Stimulated activated naive CD8-positive, alpha-beta T cell treated with anti-CD3 and anti-CD28 coated beads, Interleukin-15, amount 100 ng/mL, for 72 hours (primary cell): ENCODE results near the gene UNK.
A peak's percentile ranks its signal among the peaks of the same experiment; 100 is the strongest.

ENCODE experiments used
- ATAC-seq: fragments of 150-1000 bp; cut with Tn5 transposase; 2 replicates; pipeline ENCODE4 v1.10.0; 2021; ENCODE audit warnings: mild to moderate bottlenecking, moderate library complexity
- DNase-seq, 2 donors: peaks; one replicate each; pipeline ENCODE4 v3.0.0; 2021 to 2022
- H3K27ac Mint-ChIP-seq, 2 donors: one replicate each; pipeline ENCODE4 v1.8.0; 2022; ENCODE audit warnings: mild to moderate bottlenecking in 2 of 2, mixed read lengths in 2 of 2, moderate library complexity in 2 of 2
- H3K27me3 Mint-ChIP-seq: one replicate; pipeline ENCODE4 v1.8.0; 2022; ENCODE audit warnings: mixed read lengths
- H3K4me1 Mint-ChIP-seq: one replicate; pipeline ENCODE4 v1.8.0; 2022; ENCODE audit warnings: mild to moderate bottlenecking, mixed read lengths
- H3K4me3 Mint-ChIP-seq, 2 donors: one replicate each; pipeline ENCODE4 v1.8.0; 2022; ENCODE audit warnings: mild to moderate bottlenecking in 2 of 2, mixed read lengths in 2 of 2, moderate library complexity in 1 of 2
- H3K9me3 Mint-ChIP-seq, 2 donors: one replicate each; pipeline ENCODE4 v1.8.0; 2022; ENCODE audit warnings: mixed read lengths in 2 of 2

The UNK gene

DNA sequence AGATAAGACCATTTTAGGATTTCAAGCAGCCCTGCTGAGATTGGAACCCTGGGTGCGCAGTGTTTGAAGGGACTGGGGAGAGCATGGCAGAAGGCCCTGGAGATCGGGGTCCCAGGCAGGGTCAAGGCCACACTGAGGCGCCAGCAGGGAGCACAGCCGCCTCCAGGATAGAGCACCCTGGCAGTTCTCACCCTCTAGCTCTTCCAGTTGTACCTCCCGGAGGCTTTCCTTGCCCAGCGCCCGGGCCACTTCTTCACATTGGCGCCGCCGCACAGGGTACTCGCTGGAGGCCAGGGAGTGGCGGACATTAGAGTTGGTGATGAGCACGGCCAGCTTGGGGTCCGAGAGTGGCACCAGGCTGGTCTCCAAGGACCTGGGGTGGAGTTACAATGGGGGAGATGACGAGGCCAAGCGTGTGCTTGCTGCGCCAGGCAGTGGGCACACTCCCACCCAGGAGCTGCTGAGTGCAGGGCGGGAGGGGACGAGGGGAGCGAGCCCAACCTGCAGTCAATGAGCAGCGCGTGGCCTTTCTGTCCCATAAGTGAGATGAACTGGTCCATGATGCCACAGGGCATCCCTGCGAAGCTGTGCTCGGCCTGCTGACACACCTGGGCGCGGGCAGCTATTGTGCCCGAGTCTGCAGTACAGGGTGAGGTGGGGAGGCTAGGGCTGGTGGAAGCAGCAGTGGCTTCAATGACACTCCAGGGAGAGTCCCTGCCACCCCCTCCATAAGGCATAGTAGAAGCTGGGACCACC, 21.9 kb upstream of the UNK start:
- DNase-seq, result no peak
- Mint-ChIP-seq H3K4me1 (peaks cover 30% of the 10 kb centered on the region), H3K27ac (peak overlapping the region in 1 of 2 donors; percentile 84), H3K9me3 (no peaks in the 10 kb centered on the region), H3K27me3 (no peaks in the 10 kb centered on the region), H3K4me3 (peak overlapping the region; percentile 35 to 59)
- ATAC-seq, result no peak

DNA sequence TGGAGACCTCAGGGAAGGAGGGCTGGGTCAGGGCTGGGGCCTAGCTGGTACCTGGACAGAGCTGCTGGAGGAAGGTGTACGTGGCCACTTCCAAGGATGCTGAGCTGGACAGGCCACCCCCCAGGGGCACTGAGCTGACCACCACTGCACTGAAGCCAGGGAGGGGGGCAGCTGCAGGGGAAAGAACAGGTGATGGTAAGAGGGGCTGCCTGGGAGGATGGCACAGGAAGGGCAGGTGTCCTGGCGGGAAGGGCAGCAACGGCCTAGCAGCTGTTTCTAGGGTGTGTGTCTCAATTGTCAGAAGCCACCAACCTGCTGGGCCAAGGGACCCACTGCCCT, 21.4 kb upstream of the UNK start:
- Mint-ChIP-seq H3K4me3 (peak overlapping the region; percentile 22 to 59), H3K4me1 (peaks cover 30% of the 10 kb centered on the region), H3K27ac (peak overlapping the region in 1 of 2 donors; percentile 84), H3K27me3 (no peaks in the 10 kb centered on the region), H3K9me3 (no peaks in the 10 kb centered on the region)
- ATAC-seq (no peak), DNase-seq (no peak)

DNA sequence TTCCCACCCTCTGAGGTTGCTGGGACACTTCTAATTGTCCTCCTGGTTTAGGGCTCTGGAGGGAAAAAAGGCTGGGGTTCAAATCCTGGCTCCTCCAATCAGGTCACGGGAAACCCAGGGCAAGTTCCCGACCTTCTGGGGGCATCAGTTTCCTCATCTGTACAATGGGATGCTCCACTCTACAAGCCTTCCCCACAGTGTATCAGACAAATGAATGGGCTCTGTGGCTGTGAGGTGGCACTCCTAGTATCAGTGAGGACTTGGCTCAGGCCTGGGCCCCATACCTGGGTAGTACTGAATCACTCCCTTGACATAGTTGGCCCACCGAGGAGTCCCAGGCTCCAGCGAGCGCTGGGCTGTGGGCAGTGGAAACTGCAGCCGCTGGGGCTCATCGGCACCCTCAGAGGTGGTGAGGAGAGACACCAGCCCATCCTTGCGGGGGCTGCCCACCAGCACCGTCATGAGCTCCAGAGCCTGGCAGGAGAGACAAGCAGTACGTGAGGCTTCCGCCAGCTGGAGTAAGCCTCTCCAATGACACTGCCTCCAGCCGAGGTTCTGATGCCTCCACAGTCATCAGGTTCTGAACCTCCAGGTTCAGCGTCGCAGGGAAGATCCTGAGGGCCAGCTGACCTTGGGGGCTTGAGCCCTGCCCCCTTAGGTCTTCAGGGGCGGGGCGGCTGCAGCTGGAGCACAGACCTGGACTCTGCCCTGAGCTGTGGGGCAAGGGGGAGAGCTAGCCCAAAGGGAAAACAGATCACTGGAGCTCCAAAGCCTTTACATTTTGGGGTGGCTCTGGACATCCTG, 20.8 kb upstream of the UNK start:
- Mint-ChIP-seq H3K9me3 (no peaks in the 10 kb centered on the region), H3K4me1 (peaks cover 30% of the 10 kb centered on the region), H3K27ac (no peak overlapping the region), H3K4me3 (peak overlapping the region; percentile 87 to 95), H3K27me3 (no peaks in the 10 kb centered on the region)
- ATAC-seq, result no peak
- no peak for DNase-seq

DNA sequence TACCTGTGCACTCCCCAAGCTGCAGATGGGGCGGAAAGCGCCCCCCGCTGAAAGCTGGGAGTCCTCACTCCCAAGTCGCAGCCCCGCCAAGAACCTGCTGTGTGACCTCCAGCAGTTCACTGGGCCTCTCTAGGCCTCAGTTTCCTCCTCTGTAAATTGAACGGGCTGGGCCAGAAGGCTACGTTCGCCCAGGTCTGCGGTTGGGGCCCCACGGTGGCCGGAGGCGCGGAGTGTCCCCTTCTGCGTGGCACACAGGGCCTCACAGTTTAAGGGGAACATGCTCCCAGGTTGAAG, 20.2 kb upstream of the UNK start:
- peak overlapping the region; percentile 87 to 95 for H3K4me3 Mint-ChIP-seq
- ATAC-seq (no peak), DNase-seq (no peak)
- peak overlapping the region; percentile 19 to 96 for H3K27ac Mint-ChIP-seq
- H3K27me3 Mint-ChIP-seq, result no peaks in the 10 kb centered on the region
- H3K9me3 Mint-ChIP-seq, result no peaks in the 10 kb centered on the region
- H3K4me1 Mint-ChIP-seq, result peaks cover 30% of the 10 kb centered on the region

DNA sequence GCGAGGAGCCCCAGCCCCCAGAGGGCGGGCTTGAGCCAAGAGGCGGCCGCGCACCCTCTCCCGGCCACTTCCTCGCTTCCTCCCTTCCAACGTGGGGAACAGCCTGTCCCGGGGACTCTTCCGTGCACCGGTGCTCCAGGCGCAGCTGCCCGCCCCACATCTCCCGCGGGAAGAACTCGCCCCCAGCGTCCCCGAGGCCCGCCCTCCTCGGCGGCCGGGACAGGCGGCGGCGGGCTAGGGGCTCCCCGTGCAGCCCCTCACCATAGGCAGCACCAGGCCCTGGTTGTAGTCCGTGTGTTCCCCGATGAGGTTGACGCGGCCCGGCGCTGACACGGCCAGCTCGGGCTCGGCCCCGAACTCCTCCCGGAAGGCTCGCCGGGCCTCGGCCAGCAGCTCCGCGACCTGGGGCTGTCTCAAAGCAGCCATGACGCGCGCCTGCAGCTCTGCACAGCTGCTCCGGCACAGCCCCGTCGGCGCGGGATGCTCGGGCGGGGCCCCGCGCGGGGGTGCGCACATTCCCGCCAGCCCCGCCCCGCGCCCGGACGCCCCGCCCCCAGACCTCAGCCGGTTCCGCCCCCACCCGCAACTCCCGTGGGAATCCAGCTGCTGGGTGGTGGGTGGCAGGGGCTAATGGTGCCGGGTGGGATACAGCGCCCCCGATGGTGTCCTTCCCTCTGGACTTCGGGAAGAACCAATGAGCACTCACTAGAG, 19.7 kb upstream of the UNK start, which contains the start of gene GALK1:
Gene GALK1, minus strand, starts transcription at position 482 of the 711 bp plus-strand sequence. Its CDS starts 56 bp downstream, at position 426.
- ATAC-seq (peak; percentile 96), DNase-seq (peak; percentile 69 to 75)
- H3K4me3 Mint-ChIP-seq, result peak within 1 kb of the TSS; percentile 87 to 95
- peak within 1 kb of the TSS; percentile 87 to 96 for H3K27ac Mint-ChIP-seq
- H3K27me3 Mint-ChIP-seq, result no peaks in the 10 kb centered on the region
- peaks cover 30% of the 10 kb centered on the region for H3K4me1 Mint-ChIP-seq
- no peaks in the 10 kb centered on the region for H3K9me3 Mint-ChIP-seq

DNA sequence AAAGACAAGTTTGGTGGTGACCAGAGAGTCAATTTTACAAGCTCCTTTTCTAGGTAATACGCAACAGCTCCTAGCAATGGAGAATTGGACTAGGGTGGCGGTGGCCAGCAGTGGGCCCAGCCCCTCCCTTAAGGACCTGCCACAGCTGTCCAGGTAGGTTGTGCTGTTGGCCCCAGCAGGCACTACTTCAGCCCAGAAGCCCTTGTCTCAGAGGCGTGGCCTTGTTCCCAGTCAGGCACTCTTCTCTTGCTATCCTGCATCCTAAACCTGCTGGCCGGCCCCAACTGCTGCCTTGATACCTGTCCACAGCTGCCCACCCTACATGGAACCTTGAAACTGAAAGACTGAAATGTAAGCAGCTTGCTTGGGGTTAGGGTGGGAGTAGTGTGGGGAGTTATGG, 18.6 kb upstream of the UNK start:
- Mint-ChIP-seq H3K27ac (no peak overlapping the region), H3K4me3 (peak overlapping the region in 1 of 2 donors; percentile 39), H3K27me3 (no peaks in the 10 kb centered on the region), H3K9me3 (no peaks in the 10 kb centered on the region), H3K4me1 (peaks cover 30% of the 10 kb centered on the region)
- DNase-seq, result no peak
- no peak for ATAC-seq

DNA sequence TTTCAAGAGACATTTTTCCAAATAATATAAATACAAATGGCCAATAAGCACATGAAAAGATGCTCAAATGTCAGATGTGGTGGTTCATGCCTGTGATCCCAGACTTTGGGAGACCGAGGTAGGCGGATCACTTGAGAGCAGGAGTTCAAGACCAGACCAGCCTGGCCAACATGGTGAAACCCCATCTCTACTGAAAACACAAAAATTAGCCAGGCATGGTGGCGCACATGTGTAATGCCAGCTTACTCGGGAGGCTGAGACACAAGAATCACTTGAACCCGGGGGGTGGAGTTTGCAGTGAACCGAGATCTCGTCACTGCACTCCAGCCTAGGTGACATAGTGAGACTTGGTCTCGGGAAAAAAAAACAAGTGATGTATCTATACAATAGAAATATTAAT, 16.7 kb upstream of the UNK start:
- Mint-ChIP-seq H3K27ac (no peak overlapping the region), H3K9me3 (no peaks in the 10 kb centered on the region), H3K4me1 (peaks cover 33% of the 10 kb centered on the region), H3K27me3 (no peaks in the 10 kb centered on the region), H3K4me3 (no peak overlapping the region)
- DNase-seq, result no peak
- no peak for ATAC-seq

DNA sequence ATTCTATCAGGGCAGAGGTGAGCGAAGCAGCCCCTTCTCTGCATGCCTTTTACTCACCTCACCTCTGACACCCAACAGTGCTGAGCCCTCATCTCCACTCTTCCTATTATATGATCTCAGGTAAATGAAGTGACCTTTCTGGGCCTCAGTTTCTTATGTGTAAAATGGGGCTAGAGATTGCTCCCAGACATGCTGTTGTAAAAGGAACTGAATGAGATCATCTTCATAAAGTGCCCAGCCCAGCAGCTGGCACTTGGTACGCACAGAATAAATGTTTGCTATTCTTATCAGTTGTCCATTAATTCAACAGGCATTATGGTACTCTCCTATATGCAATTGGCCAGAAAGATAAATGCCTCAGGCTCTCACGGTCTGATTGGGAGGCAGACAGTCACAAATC, 15.1 kb upstream of the UNK start:
- Mint-ChIP-seq H3K4me3 (no peak overlapping the region), H3K27me3 (no peaks in the 10 kb centered on the region), H3K27ac (no peak overlapping the region), H3K9me3 (no peaks in the 10 kb centered on the region), H3K4me1 (peaks cover 17% of the 10 kb centered on the region)
- no peak for DNase-seq
- ATAC-seq, result no peak

DNA sequence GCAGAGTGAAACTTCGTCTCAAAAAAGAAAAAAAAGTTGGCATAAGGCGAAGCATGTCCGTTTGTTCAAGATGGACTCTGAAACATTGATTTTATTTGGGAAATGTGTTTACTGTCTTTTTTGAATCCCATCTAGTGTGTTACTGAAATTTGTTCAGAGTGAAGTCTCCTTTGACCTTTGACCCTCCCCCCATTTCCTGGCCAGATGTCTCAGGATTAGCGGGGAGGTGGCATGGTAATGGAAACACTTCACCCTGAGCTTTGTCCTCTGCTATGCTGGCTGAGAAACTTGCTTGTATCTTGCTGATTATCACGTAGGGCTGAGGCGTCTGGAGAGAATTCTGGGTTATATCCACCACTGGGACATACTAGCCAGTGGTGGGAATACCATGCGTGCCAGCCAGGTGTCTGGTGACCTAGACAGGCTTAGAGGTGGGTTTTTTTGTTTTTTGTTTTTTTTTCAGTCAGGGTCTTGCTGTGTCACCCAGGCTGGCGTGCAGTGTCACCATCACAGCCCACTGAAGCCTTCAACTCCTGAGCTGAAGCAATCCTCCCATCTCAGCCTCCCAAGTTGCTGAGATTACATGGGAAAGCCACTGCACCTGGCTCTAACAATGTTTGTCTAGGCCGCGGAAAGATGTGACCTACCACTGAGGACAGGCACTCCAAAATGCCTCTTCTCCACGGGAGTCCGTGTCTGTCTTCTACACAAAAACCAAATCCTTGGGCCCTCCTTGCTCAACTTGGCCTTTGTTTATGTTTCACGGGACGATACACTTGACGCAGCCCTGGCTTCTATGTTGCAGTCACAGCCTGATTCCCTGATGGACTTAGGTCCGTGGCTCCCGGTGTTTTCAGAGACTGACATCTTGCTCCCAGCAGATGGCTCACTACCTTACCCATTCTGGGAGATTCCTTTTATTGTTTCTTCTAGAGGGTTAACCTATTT, 13.0 kb upstream of the UNK start:
- peak overlapping the region in 1 of 2 donors; percentile 48 for H3K27ac Mint-ChIP-seq
- no peak for ATAC-seq
- no peak overlapping the region for H3K4me3 Mint-ChIP-seq
- no peaks in the 10 kb centered on the region for H3K9me3 Mint-ChIP-seq
- no peaks in the 10 kb centered on the region for H3K27me3 Mint-ChIP-seq
- peaks cover 16% of the 10 kb centered on the region for H3K4me1 Mint-ChIP-seq
- no peak for DNase-seq

DNA sequence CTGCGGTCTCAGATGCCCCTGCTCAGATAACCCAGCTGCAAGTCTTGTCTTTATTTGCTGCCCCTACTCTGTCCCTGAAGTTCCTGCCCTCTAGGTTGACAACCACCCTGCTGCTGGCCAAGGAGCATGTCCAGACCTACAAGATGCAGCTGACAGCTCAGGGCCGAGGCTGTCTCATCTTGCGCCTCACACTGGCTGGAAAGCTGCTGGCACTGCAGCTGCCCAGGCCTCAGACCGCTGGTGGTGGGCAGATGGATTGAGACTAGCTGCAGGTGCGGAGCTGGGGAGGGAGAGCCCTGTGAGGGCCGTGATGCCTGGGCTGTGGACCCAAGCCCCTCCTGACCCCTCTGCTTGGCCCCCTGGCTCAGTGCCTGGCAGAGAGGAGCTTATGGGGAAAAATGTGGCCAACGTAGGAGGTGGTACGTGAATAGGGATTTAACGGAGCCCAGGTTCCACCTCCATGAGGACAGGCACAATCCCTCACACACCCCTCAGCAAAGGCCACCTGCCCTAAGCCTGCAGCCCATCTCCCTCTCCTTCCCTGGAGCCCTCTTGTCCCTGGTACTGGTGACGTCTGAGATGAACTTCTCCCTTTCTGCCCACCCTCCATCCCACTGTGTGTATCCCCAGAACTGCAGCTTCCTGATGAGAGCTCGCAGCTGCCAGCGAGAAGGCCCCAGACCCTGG, 11.3 kb upstream of the UNK start:
- ATAC-seq, result no peak
- H3K4me3 Mint-ChIP-seq, result no peak overlapping the region
- H3K9me3 Mint-ChIP-seq, result no peaks in the 10 kb centered on the region

DNA sequence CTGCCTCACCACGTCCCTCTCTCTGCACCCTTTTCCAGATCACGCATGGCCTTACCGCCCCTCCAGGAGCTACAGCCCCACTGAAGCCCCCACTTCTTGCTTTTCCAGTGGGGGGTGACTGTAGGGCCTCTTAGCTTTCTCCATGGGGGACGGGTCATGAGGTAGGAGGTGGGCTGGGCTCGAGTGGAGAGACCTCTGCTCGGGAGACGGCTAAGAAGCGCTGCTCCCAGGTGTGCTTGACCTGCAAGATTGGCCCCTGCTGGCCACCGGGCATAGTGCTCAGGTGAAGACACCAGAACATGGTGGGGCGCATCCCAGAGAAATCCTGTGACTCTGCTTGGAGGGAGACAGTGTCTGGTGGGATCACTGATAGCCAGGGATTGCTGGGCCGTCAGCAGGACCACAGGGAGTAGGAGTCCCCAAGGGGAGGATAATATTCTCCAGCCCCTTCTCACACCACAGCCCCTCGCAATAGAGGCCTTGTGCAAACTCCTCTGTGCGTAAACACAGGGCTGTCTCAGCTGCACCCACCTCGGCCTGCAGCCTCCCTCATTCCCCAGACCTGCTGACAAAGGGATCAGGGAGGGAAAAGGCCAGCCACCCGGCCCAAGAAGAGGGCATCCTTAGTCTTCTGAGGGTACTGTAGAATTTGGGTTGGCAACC, 10.7 kb upstream of the UNK start:
- no peaks in the 10 kb centered on the region for H3K9me3 Mint-ChIP-seq
- no peaks in the 10 kb centered on the region for H3K27me3 Mint-ChIP-seq
- peaks cover 40% of the 10 kb centered on the region for H3K4me1 Mint-ChIP-seq
- DNase-seq (no peak), ATAC-seq (peak; percentile 8)
- H3K27ac Mint-ChIP-seq, result peak overlapping the region in 1 of 2 donors; percentile 87
- no peak overlapping the region for H3K4me3 Mint-ChIP-seq

More for the DNA sequence above, 11.3 kb upstream of the UNK start:
- no peak for DNase-seq
- Mint-ChIP-seq H3K27me3 (no peaks in the 10 kb centered on the region), H3K27ac (peak overlapping the region in 1 of 2 donors; percentile 87), H3K4me1 (peaks cover 33% of the 10 kb centered on the region)

DNA sequence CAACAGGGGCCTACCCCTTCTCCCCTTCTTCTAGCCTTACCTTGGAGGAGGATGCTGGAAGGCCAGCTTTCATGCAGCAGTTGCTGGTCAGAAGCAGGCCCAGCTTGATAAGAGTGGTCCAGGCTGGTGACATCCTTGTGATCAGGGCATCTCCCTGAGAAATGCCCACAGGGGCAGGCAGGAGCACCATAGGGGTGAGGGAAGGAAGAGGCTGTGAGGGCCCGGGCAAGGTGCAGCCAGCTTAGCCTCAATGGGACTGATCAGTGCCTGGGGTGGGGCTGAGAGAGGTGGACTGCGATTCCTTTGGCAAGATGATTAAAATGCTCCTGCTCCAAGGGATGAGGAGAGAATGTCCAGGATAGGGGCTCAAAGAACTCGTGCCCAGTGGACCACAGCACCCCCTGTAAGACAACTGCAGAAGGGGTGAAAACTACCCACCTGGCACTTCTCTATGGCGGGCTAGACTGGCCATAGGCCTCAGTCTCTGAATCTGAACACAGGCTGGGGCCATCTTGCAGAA, 10.1 kb upstream of the UNK start:
- DNase-seq (peak in 1 of 2 donors; percentile 25), ATAC-seq (peak; percentile 13)
- H3K27ac Mint-ChIP-seq, result peak overlapping the region in 1 of 2 donors; percentile 82
- H3K4me1 Mint-ChIP-seq, result peaks cover 42% of the 10 kb centered on the region
- H3K9me3 Mint-ChIP-seq, result no peaks in the 10 kb centered on the region
- H3K27me3 Mint-ChIP-seq, result no peaks in the 10 kb centered on the region
- H3K4me3 Mint-ChIP-seq, result no peak overlapping the region

DNA sequence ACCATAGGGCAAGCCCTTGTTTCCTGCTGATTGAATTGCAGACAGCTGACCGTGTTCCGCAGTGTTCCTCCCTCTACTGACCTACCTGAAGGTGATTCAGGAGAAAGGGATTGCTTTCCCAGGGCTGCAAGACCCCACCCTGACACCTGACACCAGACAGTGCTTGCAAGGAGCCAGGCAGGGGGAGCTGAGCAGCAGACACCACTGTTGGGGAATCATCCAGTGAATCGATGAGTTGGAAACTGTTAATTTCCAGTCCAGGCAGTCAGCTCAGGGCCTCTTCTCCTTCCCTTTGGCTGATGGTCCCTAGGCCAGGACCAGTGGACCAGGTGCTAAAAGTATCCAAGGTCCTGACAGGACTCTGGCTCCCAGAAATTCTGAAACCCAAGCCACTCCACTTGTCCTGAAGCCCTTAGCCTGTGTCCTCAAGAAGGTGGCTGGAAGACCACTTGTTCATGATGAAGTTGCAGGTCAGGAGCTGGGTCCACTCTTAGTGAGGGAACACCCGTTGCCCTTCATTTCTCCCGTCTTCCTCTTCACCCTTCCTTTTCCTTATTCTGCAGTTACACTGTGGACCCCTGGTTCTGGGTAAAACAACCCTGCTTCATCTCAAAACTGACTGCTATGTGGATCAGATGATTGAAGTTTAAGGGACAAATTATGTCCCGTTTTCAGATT, 9.5 kb upstream of the UNK start:
- Mint-ChIP-seq H3K4me1 (peaks cover 48% of the 10 kb centered on the region), H3K27ac (peak overlapping the region; percentile 55 to 94), H3K4me3 (no peak overlapping the region), H3K27me3 (no peaks in the 10 kb centered on the region), H3K9me3 (no peaks in the 10 kb centered on the region)
- peak in 1 of 2 donors; percentile 32 for DNase-seq
- no peak for ATAC-seq
